Cardiac fibroblast (primary cell): ENCODE results near the gene TRIM74.
"Not testable (repeated sequence)": the region's sequence is repeated elsewhere in the genome, so short reads cannot be mapped to it uniquely, and the experiment has no call there.

Experiments
- DNase-seq, 2 donors: peaks; one replicate each; pipeline versions ENCODE4 v3.0.0 to v3.0.0-alpha.2; 2010; ENCODE audit warnings: low read depth in 2 of 2
- H3K4me3 ChIP-seq, 2 donors: replicated peaks in 1 of 2; 1 replicate in 1 of 2; 2 replicates in 1 of 2; pipeline ENCODE4 v1.5.1; 2011; ENCODE audit warnings: low read depth in 2 of 2, low read length in 2 of 2, mild to moderate bottlenecking in 2 of 2, moderate library complexity in 1 of 2

TRIM74 gene

GRCh38 chr7:72968980-72969516 lies at the start of gene TRIM74:
TRIM74 (minus strand) TSS chr7:72969466; CDS start chr7:72966157, 3,309 bp downstream.
- H3K4me3 ChIP-seq, DNase-seq: not testable (repeated sequence)

- peak in 1 of 2 donors; percentile 9 for DNase-seq
- peak overlapping the region; percentile 15 to 41 for H3K4me3 ChIP-seq
Measured at GRCh38 chr7:73006491-73006890, 37.2 kb upstream of the TRIM74 start.

GRCh38 chr7:73005693-73006447 lies 36.6 kb upstream of the TRIM74 start:
- peak overlapping the region; percentile 62 to 63 for H3K4me3 ChIP-seq
- peak; percentile 85 to 89 for DNase-seq

- not testable (repeated sequence) for DNase-seq
- H3K4me3 ChIP-seq: peak overlapping the region; percentile 62 to 63
Measured at GRCh38 chr7:73005356-73005692, 36.1 kb upstream of the TRIM74 start.

- not testable (repeated sequence) for H3K4me3 ChIP-seq, DNase-seq
Measured at GRCh38 chr7:72997887-72998468, 28.7 kb upstream of the TRIM74 start.

- not testable (repeated sequence) for H3K4me3 ChIP-seq, DNase-seq
Measured at GRCh38 chr7:72997447-72997846, 28.2 kb upstream of the TRIM74 start.

GRCh38 chr7:72995484-72995883 lies 26.2 kb upstream of the TRIM74 start:
- DNase-seq, H3K4me3 ChIP-seq: not testable (repeated sequence)

DNA sequence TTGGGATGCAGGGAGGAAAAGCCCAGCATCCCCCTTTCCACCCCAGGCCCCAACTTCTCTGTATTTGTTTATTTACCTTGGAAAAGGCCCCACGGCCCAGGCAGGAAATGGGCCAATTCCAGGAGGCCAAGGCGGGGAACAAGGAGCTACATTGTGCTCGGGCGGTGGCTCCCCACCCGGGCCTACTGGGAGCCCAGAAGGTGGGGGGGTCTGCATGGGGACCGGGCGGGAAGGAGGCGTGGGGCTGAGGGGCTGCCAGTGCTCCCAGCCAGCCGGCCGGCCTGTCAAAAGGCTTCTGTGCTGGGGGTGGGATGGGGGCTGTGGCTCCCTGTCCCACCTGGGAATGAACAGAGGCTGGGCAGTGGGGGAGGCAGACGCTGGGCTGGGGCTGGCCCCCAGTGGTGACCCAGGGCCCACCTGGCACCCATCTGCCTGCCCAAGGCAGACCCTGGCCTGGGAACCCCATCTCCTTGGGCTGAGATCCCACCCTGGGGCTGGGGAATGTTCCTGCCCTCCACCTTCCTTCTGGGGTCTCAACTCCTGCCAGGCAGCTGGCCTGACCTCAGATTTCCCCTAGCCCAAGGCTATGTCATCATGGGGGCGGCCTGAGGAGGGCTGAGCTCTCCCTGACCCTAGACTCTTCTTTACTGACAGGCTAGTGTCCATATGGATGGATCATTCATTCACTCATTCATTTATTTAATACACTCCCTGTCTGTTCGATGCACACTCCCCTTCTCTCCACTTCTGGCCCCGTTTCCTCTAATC lies 21.1 kb upstream of the TRIM74 start:
- not testable (repeated sequence) for H3K4me3 ChIP-seq

GRCh38 chr7:72982084-72982483 lies 12.8 kb upstream of the TRIM74 start:
- H3K4me3 ChIP-seq, DNase-seq: not testable (repeated sequence)

More for the DNA sequence above, 21.1 kb upstream of the TRIM74 start:
- DNase-seq: not testable (repeated sequence)

DNA sequence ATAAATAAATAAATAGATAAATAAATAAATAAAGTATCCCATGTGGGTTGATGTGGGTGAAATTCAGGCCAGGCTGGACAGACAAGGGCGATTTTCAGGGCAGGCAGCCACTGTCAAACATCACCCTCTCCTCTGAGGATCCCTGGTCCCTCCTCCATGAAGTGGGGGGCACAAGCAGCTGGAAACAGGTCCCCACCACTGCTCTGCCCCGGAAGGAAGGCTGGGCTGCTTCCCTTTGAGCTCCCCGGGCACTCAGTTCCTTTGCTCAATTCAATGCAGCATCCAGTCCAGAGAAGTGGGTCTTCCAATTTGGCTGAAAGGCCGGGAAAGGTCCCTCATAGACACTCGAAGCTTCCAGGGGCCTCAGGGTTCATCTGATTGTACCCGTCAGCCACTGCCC lies 11.1 kb upstream of the TRIM74 start:
- not testable (repeated sequence) for DNase-seq, H3K4me3 ChIP-seq

- DNase-seq, H3K4me3 ChIP-seq: not testable (repeated sequence)
Measured at GRCh38 chr7:72976434-72976833, 7.2 kb upstream of the TRIM74 start.

DNA sequence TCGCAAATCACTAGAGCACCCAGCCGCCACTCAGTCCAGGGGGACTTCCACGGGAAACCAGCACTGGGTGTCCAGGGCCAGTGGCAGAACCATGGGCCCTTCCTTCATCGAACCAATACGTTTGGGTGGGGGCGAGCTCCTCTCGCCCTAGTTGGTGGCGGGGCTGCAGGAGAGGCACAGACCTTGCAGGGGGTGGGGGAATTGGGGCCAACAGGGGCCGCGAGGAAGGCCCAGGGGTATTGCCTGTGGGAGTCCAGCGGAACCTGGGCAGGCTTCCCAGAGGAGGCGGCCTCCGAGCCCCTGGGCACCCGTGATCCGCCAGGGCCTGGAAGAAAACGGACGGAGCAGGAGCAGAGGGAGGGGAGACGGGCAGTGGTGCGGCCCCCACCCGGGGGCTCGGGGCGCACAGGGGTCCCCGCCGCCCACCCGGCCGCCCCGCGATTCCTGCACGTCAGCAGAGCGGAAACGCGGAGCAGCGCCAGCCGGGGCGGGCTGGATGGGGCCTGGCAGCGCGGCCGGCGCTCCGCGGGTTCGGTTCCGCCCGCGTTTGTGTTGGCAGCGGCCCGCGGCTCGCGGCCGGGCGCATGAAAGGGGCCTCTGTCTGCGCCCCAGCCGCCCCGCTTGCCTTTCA lies 6.5 kb upstream of the TRIM74 start:
- H3K4me3 ChIP-seq, DNase-seq: not testable (repeated sequence)

- not testable (repeated sequence) for H3K4me3 ChIP-seq, DNase-seq
Measured at GRCh38 chr7:72974781-72975180, 5.5 kb upstream of the TRIM74 start.

DNA sequence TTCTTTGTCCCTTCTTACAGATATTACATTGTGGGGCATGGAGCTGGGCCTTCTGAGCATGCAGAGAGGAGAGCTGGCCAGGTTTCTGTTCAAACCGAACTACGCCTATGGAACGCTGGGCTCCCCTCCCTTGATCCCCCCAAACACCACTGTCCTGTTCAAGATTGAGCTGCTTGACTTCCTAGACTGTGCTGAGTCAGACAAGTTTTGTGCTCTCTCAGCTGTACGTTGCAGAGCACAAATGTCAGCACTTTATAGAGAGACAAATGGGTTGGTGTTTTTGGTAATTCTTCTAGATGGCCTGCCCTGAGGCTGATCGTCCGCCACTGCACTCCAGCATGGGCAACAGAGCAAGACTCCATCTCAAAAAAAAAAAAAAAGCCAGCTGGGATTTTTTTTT lies 2.2 kb upstream of the TRIM74 start:
- H3K4me3 ChIP-seq, DNase-seq: not testable (repeated sequence)

DNA sequence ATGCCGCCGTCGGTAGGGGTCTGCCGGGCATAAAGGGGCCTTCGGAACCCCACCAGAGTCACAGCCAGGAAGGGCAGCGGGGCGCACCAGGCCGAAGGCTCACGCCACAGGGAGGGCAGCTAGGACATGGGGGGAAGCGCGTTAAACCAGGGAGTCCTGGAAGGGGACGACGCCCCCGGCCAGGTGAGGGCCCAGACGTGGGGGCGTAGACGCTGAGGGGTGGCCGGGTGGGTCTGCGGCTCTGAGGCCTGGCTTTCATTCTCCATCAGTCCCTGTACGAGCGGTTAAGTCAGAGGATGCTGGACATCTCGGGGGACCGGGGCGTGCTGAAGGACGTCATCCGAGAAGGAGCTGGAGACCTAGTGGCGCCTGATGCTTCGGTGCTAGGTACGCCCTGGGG lies 422 bp upstream of the TRIM74 start:
- DNase-seq, H3K4me3 ChIP-seq: not testable (repeated sequence)

DNA sequence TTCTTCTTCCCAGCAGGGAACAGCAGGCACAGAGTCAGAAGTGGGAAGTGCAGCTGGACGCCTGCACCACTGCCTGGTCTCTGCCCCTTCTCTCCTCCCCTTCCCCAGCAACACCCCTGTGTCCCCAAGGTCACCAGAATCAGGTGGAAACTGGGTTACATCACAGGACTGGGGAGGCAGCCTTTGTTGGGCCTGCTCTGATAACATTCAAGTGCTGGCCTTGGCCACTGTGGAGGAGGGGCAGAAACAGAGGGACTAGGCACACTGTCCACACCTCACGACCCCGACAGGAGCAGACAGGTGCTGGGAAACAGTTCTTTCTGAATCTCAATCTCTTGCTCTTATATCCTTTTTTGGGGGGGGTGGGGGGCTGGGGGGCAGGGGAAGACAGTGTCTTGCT lies 2.4 kb downstream of the TRIM74 start:
- not testable (repeated sequence) for DNase-seq, H3K4me3 ChIP-seq

- DNase-seq, H3K4me3 ChIP-seq: not testable (repeated sequence)
Measured at GRCh38 chr7:72965186-72965975, 3.9 kb downstream of the TRIM74 start.
